Ascending aorta (tissue), 2 donors: Measurements from ENCODE around the gene DSG4. TPM values are rescaled to one million over a fixed set of nuclear protein-coding genes. Genes with fewer than 3 reads are reported as not detected.

ENCODE experiments used
- DNase-seq, 2 donors: peaks; one replicate each; pipeline ENCODE4 v3.0.0-alpha.2; 2019; ENCODE audit warnings: low spot score in 2 of 2
- H3K27ac ChIP-seq, 2 donors: fragments of 200-600 bp; sonication (generic); one replicate each; pipeline ENCODE4 v1.5.1; 2016 to 2017; ENCODE audit warnings: mild to moderate bottlenecking in 1 of 2
- H3K27me3 ChIP-seq: fragments of 200-600 bp; sonication (generic); one replicate; pipeline ENCODE4 v1.5.1; 2017
- H3K36me3 ChIP-seq, 2 donors: fragments of 200-600 bp; sonication (generic); one replicate each; pipeline ENCODE4 v1.5.1; 2016
- H3K4me1 ChIP-seq, 2 donors: fragments of 200-600 bp; sonication (generic); one replicate each; pipeline ENCODE4 v1.5.1; 2016 to 2017; ENCODE audit warnings: mild to moderate bottlenecking in 1 of 2
- H3K4me3 ChIP-seq, 2 donors: fragments of 200-600 bp; sonication (generic); one replicate each; pipeline ENCODE4 v1.5.1; 2016 to 2017; ENCODE audit warnings: mild to moderate bottlenecking in 1 of 2
- H3K9me3 ChIP-seq, 2 donors: fragments of 200-600 bp; sonication (generic); one replicate each; pipeline ENCODE4 v1.5.1; 2016
- intact Hi-C: fragments of 100-400 bp; cut with DNase I; formaldehyde crosslinking; loops from one replicate; pipeline ENCODE4 v1.15.1; 2023
- total RNA-seq: library from RNA; depleted of rRNA; stranded (reverse); fragments of >200 nt; gene quantifications from one replicate; pipeline ENCODE4 v1.1.0, GENCODE V29; 2016
- TF ChIP-seq, protein P1 (sequence below), 3 experiments: fragments of 200-600 bp in 2 of 3; fragments of 450-650 bp in 1 of 3; sonication (generic) in 2 of 3; IDR thresholded peaks; one replicate each; pipeline ENCODE4 v1.5.1; 2016 to 2019; ENCODE audit warnings: antibody characterized with exemption in 3 of 3, mild to moderate bottlenecking in 1 of 3, moderate library complexity in 1 of 3

Gene DSG4
- total RNA-seq, 1 donor from 2014 or later: not detected

DNA sequence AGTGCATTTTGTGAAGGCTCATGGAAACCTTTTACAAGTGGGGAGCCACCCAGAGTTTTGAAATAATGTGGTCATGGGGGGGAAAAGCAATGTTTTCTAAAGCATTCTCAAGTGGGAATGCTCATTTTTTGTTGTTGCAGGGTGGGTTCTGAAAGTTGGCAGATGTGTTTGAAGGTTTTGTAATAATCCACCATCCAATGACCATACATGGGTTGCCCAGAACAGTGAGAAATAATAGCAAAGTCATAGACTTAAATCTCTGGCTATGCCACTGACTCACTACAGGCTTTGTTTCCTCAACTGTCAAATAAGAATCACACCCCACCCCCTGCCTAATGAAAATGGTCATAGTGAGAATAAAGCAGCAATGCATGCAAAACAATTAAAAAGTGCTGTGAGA lies 73.8 kb downstream of the DSG4 start:
- Histone ChIP-seq H3K27ac (no peak overlapping the region), H3K4me3 (no peak overlapping the region), H3K9me3 (no peaks in the 10 kb centered on the region), H3K27me3 (no peaks in the 10 kb centered on the region), H3K4me1 (no peaks in the 10 kb centered on the region), H3K36me3 (no peaks in the 10 kb centered on the region)
- intact Hi-C loops: no loop called here
- no peak for DNase-seq
- TF ChIP-seq, protein P1, sequence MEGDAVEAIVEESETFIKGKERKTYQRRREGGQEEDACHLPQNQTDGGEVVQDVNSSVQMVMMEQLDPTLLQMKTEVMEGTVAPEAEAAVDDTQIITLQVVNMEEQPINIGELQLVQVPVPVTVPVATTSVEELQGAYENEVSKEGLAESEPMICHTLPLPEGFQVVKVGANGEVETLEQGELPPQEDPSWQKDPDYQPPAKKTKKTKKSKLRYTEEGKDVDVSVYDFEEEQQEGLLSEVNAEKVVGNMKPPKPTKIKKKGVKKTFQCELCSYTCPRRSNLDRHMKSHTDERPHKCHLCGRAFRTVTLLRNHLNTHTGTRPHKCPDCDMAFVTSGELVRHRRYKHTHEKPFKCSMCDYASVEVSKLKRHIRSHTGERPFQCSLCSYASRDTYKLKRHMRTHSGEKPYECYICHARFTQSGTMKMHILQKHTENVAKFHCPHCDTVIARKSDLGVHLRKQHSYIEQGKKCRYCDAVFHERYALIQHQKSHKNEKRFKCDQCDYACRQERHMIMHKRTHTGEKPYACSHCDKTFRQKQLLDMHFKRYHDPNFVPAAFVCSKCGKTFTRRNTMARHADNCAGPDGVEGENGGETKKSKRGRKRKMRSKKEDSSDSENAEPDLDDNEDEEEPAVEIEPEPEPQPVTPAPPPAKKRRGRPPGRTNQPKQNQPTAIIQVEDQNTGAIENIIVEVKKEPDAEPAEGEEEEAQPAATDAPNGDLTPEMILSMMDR (IDR thresholded peaks at IDR 0.05): no peak

DNA sequence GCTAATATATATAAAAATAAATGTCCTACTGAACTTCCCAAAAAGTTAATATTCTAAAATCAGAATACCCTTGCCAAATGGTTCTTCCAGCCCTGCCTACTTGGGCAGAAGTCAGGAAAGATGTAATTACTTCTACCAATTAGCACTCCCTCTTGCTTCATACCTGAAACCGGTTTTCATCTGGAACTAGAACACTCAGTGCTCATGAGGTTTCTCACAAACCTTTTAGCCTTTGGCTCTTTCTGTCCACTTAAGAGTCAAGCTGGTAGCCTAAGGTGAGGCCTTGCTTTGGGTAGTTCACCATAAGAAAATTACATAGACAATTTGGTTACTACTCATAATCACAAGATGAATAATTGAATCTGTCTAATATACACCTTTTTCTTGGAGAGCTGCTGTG lies 75.0 kb downstream of the DSG4 start:
- DNase-seq: no peak
- Histone ChIP-seq H3K27ac (no peak overlapping the region), H3K4me3 (no peak overlapping the region), H3K27me3 (no peaks in the 10 kb centered on the region), H3K9me3 (no peaks in the 10 kb centered on the region), H3K4me1 (no peaks in the 10 kb centered on the region), H3K36me3 (no peaks in the 10 kb centered on the region)
- intact Hi-C loops: no loop called here
- TF ChIP-seq, protein P1 (IDR thresholded peaks at IDR 0.05): no peak

DNA sequence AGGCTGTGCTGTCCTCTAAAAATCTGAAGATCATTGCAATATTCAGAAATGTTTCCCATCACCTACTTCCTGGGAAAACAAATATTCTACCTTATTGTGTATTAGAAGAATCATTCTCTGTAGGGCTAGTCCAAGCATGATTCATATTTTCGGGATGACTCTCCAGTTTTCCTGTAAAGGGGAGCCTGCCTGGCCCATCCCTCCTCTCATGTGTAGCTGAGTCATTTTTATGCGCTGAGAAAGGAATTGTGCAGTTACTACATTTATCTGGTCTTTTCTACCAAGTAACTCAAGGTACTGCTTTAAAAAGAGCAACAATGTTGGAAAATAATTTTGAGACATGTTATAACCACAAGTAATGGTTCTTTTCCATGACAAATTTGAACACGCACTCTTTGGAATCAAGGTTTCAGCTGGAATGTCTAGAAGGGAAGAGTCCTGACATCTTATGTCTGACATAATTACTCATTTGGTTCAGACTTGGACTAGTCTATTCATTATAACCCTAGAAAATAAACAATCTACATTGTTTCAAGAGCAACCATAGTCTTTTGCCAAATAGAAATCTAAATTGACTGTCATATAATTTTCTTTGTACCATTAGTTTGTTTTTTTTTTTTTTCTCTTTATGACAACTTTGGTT lies 77.6 kb downstream of the DSG4 start:
- DNase-seq: no peak
- Histone ChIP-seq H3K9me3 (no peaks in the 10 kb centered on the region), H3K27ac (no peak overlapping the region), H3K4me1 (no peaks in the 10 kb centered on the region), H3K36me3 (no peaks in the 10 kb centered on the region), H3K4me3 (no peak overlapping the region), H3K27me3 (no peaks in the 10 kb centered on the region)
- TF ChIP-seq, protein P1 (IDR thresholded peaks at IDR 0.05): no peak
- intact Hi-C loops: no loop called here

Other genes starting within 250 kb of the DSG4 start
- gene DSC1, start 213.9 kb upstream of the DSG4 start, total RNA-seq: not detected
- gene DSG1, start 58.6 kb upstream of the DSG4 start, total RNA-seq: not detected
- gene DSG3, start 71.0 kb downstream of the DSG4 start, total RNA-seq: not detected
- 10.5 TPM for gene DSG2, start 121.4 kb downstream of the DSG4 start, total RNA-seq
- gene TTR, start 215.1 kb downstream of the DSG4 start, total RNA-seq: 5.2 TPM